Body of pancreas (tissue), 4 donors: ENCODE data around the gene VPS16.

ENCODE experiments used
- CTCF ChIP-seq, 7 experiments: fragments of 450-650 bp in 4 of 7; fragments of 200-600 bp in 3 of 7; sonication (generic) in 3 of 7; IDR thresholded peaks; one replicate each; pipeline ENCODE4 v1.5.1; 2016 to 2019; ENCODE audit warnings: antibody characterized with exemption in 7 of 7
- POLR2A ChIP-seq, 3 donors: fragments of 450-650 bp; IDR thresholded peaks; one replicate each; pipeline ENCODE4 v1.6.1; 2016; ENCODE audit warnings: antibody characterized with exemption in 3 of 3, mild to moderate bottlenecking in 2 of 3

GRCh38 chr20:2899243-2899642, 58.7 kb downstream of the VPS16 start:
- no peak for TF ChIP-seq CTCF (IDR thresholded peaks at IDR 0.05)
- TF ChIP-seq POLR2A (IDR thresholded peaks at IDR 0.05): no peak
